Esophagus mucosa (tissue), 1 donor: ENCODE results near the gene RANBP10. TPM values are rescaled to one million over a fixed set of nuclear protein-coding genes. Genes with fewer than 3 reads are reported as not detected.
A peak's percentile ranks its signal among the peaks of the same experiment; 100 is the strongest.
"Not testable (repeated sequence)": the region's sequence is repeated elsewhere in the genome, so short reads cannot be mapped to it uniquely, and the experiment has no call there.

Experiments
- ATAC-seq: fragments of 200-7000 bp; cut with Tn5 transposase; one replicate; pipeline ENCODE4 v1.9.1; 2020
- total RNA-seq: library from RNA; stranded (reverse); gene quantifications from one replicate; pipeline ENCODE4 v1.2.4, GENCODE V29; 2023
- donor health status: DM: yes; HTN: yes; CAD: no.

The RANBP10 gene
- total RNA-seq, 1 donor from 2014 or later = 20.1 TPM

DNA sequence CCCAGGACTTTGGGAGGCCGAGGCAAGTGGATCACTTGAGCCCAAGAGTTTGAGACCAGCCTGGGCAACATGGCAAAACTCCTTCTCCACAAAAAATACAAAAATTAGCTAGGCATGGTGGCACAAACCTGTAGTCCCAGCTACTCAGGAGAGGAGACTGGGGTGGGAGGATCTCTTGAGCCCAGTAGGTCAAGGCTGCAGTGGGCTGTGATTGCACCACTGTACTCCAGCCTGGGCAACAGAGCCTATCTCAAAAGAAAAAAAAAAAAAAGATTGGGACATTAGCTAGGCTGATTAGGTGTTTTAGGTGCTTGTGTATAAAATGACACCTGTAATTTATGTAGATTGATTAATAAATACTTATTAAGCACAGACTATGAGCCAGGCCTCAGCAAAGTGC is 97.3 kb downstream of the RANBP10 start:
- no peak for ATAC-seq

- ATAC-seq = peak; percentile 87
These were observed 98.0 kb downstream of the RANBP10 start for GRCh38 chr16:67708368-67708771.

DNA sequence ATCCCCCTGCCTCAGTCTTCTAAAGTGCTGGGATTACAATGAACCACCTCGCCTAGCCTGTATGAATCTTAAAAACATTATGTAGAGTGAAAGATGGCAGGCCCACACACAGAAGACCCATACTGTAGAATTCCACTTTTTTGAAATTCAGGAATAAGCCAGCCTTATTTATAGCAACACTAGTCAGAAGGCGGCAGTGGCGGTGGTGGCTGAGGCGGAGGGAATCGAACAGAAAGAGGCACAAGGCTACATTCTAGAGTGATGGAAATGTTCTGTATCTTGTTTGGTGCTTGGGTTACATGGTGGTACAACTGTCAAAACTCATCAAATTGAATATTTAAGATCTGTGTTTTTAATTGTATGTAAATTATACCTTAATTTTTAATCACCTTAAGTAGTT is 98.6 kb downstream of the RANBP10 start:
- ATAC-seq = no peak

DNA sequence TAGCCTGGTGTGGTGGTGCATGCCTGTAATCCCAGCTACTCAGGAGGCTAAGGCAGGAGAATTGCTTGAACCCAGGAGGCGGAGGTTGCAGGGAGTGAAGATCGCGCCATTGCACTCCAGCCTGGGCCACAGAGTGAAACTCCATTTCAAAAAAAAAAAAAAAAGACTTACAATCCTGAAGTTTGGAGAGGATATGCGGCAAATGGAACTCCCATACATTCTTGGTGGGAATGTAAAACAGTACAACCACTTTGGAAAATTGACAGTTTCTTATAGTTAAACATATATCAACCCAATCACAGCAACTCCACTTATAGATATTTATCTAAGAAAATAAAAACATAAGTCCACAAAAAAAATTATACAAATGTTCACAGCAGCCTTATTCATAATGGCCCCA is 99.2 kb downstream of the RANBP10 start:
- no peak for ATAC-seq

GRCh38 chr16:67704110-67704509 is 102.2 kb downstream of the RANBP10 start:
- ATAC-seq = no peak

DNA sequence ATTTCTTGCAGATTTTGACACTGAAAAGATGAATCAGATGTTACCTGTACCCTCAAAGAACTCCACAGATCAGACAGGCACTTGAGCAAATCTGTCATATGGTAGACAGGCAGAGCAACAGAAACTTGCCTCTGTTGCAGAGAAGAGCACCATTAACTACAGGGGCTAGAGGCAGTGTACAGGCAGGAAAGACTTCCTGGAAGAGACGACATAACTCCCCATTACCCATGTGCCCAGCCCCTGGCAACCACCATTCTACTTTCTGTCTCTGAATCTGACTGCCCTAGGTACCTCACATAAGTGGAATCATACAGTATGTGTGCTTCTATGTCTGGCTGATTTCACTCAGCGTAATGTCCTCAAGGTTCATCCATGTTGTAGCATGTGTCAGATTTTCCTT is 102.7 kb downstream of the RANBP10 start:
- ATAC-seq = no peak

- ATAC-seq = no peak
These were observed 104.2 kb downstream of the RANBP10 start for GRCh38 chr16:67702130-67702529.

GRCh38 chr16:67701420-67701819 is 104.9 kb downstream of the RANBP10 start:
- no peak for ATAC-seq

GRCh38 chr16:67699265-67699664 is 107.1 kb downstream of the RANBP10 start:
- ATAC-seq = no peak

DNA sequence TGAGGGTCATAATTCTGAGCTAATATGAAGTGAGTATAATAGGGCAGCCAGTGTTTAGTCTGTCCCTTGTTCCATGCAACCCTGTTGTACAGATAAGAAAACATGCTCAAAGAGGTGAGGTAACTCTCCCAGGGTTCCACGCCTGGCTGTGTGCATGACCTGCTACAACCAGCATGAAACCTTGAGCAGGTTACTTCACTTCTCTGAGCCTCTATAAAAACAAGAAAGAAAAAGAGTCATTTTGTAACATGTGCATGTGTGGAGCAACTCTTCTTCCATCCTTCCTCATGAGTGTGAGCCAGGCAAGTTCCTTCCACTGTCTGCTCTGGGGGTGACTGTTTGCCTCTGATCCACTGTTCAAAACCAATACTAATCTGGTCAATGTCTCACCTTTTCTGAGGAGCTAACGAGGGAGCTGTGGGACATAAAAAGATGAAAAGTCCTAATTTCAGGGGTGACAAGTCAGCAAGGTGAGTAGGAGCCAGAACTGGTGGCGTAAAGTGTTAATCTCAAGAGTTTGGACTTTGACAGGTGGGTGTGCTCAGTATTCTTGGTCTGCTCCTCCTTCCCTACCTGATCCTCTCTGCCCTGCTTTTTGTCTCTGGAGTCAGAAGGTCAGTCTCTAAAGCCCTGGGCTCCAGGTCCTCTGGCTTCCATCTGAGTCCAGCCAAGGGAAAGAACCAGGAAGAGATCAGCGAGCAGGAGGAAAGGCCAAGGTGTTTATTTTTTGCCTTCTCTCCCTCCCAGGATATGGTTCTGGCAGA is 108.8 kb downstream of the RANBP10 start:
- peak; percentile 60 for ATAC-seq

GRCh38 chr16:67694611-67695010 is 111.7 kb downstream of the RANBP10 start:
- ATAC-seq = no peak

DNA sequence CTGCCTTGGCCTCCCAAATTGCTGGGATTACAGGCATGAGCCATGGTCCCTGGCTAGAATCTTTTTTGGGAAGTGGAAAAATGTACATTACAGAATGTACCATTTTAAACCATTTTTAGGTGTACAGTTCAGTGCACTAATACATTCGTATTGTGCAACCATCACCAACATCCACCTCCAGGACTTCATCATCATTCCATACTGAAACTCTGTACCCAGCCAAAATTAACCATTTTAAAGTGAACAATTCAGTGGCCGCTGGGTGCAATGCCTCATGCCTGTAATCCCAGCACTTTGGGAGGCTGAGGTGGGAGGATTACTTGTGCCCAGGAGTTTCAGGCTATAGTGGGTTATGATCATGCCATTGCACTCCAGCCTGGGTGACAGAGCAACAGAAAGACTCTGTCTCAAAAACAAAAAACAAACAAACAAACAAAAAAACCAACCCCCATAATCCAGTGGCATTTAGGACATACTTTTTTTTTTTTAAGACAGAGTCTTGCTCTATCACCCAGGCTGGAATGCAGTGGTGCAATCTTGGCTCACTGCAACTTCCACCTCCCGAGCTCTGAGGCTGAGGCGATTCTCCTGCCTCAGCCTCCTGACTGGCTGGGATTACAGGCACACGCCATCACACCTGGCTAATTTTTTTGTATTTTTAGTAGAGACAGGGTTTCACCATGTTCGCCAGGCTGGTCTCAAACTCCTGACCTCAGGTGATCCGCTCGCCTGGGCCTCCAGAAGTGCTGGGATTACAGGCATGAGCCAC is 112.7 kb downstream of the RANBP10 start:
- ATAC-seq = not testable (repeated sequence)

DNA sequence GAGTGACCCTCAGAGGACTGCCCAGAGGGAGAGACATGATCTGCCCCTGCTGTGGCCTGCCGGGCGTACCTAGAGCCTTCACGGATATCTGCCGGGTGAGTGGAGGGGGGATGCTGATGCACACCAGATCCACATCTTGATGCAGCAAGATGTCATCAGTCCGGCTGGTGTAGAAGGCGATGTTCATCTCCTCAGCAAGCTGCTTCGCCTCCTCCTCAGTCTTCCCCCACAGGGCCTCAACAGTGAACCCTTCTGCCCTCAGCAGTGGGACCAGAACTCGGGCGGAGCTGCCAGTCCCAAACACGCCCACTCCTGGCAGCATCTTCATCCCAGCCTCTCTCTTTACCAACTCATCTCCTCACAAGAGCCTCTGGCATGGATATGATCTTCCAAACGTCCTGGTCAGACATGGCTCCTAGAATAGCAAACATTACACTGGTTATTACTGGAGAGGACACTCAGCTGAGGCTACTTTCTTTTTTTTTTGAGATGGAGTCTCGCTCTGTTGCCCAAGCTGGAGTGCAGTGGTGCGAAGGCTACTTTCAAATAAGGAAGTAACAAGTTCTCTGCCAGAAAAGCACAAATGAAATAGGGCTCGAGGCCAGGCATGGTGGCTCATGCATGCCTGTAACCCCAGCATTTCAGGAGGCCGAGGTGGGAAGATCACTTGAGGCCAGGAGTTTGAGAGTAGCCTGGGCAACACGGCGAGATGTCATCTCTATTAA is 120.8 kb downstream of the RANBP10 start:
- no peak for ATAC-seq

DNA sequence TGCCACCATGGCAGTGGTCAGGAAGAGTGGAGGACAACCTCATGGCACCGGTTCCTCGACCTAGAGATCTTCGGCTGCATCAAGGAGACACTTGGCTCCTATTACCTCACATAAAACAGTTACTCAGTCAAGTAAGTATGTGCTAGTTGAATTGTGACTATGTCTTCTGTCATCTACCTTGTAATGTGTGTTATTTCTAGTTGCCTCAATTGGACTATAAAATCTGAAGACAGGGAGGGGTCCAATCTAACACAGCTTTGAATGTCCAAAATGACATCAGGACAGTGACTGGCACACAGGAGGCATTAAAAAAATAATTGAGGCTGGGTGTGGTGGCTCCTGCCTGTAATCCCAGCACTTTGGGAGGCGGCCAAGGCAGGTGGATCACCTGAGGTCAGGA is 122.6 kb downstream of the RANBP10 start:
- peak; percentile 84 for ATAC-seq

DNA sequence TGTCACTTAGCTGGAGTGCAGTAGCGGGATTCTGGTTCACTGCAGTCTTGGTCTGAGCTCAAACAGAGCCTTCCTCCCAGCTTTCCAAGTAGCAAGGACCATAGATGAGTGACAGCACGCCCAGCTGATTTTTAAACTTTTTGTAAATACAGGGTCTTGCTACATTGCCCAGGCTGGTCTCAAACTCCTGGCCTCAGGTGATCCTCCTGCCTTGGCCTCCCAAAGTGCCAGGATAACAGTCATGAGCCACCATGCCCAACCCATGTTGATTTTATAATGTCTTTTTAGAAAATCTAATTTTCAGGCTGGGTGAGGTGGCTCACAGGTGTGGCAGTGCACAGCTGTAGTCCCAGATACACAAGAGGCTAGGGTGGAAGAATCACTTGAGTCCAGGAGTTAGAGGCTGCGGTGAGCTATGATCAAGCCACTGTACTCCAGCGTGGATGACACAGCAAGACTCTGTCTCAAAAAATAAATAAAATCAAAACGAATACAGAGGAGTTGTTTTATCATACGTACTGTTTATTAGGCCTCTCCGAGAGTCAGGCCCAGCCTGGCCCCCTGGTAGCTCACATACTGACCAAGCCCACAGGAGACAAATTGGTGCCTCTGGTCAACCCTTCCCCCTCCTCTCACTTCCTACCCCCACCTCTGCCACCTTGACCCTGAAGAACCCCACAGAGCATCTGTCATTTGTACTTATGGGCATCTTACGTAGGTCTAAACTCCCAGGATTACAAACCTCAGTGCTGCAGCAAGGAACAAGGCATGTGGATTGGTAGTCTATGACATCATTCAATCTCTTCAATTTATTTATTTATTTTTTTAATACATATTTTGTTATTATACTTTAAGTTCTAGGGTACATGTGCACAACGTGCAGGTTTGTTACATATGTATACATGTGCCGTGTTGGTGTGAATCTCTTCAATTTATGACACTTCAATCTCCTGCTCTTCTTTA is 126.1 kb downstream of the RANBP10 start:
- ATAC-seq = no peak

DNA sequence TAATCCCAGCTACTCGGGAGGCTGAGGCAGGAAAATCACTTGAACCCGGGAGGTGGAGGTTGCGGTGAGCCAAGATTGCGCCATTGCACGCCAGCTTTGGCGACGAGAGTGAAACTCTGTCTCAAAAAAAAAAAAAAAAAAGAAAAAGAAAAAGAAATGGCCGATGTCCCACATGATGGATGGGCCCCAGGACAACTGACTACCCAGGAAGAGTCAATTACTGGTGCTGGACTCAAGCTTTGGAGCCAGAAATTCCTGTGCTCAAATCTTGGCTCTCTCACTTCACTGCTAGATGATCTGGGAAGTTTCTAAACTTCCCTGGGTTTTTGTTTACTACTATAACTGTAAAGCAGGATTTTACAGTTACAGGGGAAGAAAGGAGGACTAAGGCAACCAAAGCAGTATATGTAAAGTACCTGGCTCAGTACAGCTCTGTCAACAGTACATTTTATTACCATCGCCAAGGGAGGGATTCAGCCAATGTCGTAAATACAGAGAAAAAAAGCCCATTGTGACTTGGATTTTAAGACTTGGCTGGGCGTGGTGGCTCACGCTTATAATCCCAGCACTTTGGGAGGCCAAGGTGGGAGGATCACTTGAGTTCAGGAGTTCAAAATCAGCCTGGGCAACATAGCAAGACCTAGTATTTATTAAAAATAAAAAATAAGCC is 127.9 kb downstream of the RANBP10 start:
- no peak for ATAC-seq

DNA sequence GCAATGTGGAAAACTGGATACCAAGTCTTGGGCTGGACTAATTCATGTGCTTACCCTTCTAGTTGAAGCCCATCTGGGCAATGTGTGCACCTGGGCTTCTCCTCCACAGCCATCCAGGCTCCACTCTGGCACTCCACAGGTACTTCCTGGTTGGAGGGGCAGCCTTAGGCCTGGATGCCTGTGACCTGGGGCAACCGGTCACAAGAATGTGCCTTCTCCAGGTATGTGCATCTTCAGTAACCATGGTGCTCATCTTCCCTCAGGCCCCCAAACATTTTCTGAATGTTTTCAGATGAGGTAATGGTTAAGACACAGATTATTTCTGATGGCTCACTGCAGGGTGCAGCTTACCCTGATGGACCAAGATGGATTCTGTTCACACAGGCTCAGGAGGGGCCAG is 128.6 kb downstream of the RANBP10 start:
- ATAC-seq = no peak

- no peak for ATAC-seq
These were observed 129.4 kb downstream of the RANBP10 start for GRCh38 chr16:67676939-67677338.

GRCh38 chr16:67676516-67676915 is 129.8 kb downstream of the RANBP10 start:
- peak; percentile 73 for ATAC-seq

- no peak for ATAC-seq
These were observed 130.4 kb downstream of the RANBP10 start for GRCh38 chr16:67675999-67676398.

DNA sequence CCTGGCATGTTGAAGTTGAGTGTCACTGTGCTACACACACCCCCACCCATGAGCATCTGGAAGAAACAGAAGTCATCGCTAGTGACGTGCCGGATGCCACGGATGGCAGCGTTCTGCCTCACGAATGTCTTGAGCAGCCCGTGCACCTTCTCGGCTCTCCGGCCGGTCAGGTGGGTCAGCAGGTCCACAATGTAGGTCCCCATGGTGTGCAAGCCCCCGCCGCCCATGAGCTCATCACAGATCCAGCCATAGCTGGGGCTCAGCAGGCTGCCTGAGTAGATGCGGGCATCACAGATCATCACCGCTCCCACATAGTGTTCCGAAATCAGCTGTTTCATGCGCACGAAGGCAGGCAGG is 130.8 kb downstream of the RANBP10 start:
- no peak for ATAC-seq
